Measurements from ENCODE around the gene POP7. TPM values are rescaled to one million over a fixed set of nuclear protein-coding genes. Genes with fewer than 3 reads are reported as not detected.
"Not testable (repeated sequence)": the region's sequence is repeated elsewhere in the genome, so short reads cannot be mapped to it uniquely, and the experiment has no call there.

Gene POP7
- total and polyA plus RNA-seq, 2 donors: 18.6 to 39.1 TPM

- Histone ChIP-seq H3K27ac (ENCODE audit: low read depth) (peak overlapping the region; percentile 41), H3K4me3 (ENCODE audit: low read depth, low read length) (peak overlapping the region; percentile 100), H3K4me1 (ENCODE audit: insufficient read depth) (peaks cover 3% of the 10 kb centered on the region), H3K36me3 (ENCODE audit: insufficient read depth) (peaks cover 2% of the 10 kb centered on the region)
- WGBS: under 1% methylated on average over 81 of the region's 81 CpGs
- DNase-seq (ENCODE audit: extremely low spot score): no peak
These were observed 12.4 kb upstream of the POP7 start for GRCh38 chr7:100693312-100694097.

- under 1% methylated on average over 61 of the region's 102 CpGs for WGBS
- H3K4me1 ChIP-seq (ENCODE audit: insufficient read depth): peaks cover 3% of the 10 kb centered on the region
- H3K27ac ChIP-seq (ENCODE audit: low read depth): peak within 1 kb of the TSS; percentile 41
- H3K4me3 ChIP-seq (ENCODE audit: low read depth, low read length): peak within 1 kb of the TSS; percentile 100
- no peak for DNase-seq (ENCODE audit: extremely low spot score)
- no peaks in the 10 kb centered on the region for H3K36me3 ChIP-seq (ENCODE audit: insufficient read depth)
These were observed 11.7 kb upstream of the POP7 start, which contains the start of gene GIGYF1 for GRCh38 chr7:100694098-100694745. Gene GIGYF1 (minus strand): TSS chr7:100694250. CDS start chr7:100688238, 6,012 bp downstream.

- no peaks in the 10 kb centered on the region for H3K36me3 ChIP-seq (ENCODE audit: insufficient read depth)
- 80% methylated on average over 6 of the region's 6 CpGs for WGBS
- H3K4me1 ChIP-seq (ENCODE audit: insufficient read depth): peaks cover 3% of the 10 kb centered on the region
- H3K4me3 ChIP-seq (ENCODE audit: low read depth, low read length): no peak overlapping the region
- no peak for DNase-seq (ENCODE audit: extremely low spot score)
- no peak overlapping the region for H3K27ac ChIP-seq (ENCODE audit: low read depth)
These were observed 9.8 kb upstream of the POP7 start for GRCh38 chr7:100696123-100696521.

- H3K27ac ChIP-seq (ENCODE audit: low read depth): no peak overlapping the region
- no peaks in the 10 kb centered on the region for H3K36me3 ChIP-seq (ENCODE audit: insufficient read depth)
- H3K4me1 ChIP-seq (ENCODE audit: insufficient read depth): no peaks in the 10 kb centered on the region
- no peak for DNase-seq (ENCODE audit: extremely low spot score)
- WGBS: 65% methylated on average over 6 of the region's 6 CpGs
- no peak overlapping the region for H3K4me3 ChIP-seq (ENCODE audit: low read depth, low read length)
These were observed 6.9 kb upstream of the POP7 start for GRCh38 chr7:100699018-100699417.

- not testable (repeated sequence) for H3K4me1 ChIP-seq (ENCODE audit: insufficient read depth); DNase-seq (ENCODE audit: extremely low spot score); H3K27ac ChIP-seq (ENCODE audit: low read depth); H3K4me3 ChIP-seq (ENCODE audit: low read depth, low read length); H3K36me3 ChIP-seq (ENCODE audit: insufficient read depth)
- 79% methylated on average over 3 of the region's 3 CpGs for WGBS
These were observed 4.8 kb upstream of the POP7 start for GRCh38 chr7:100701089-100701488.

GRCh38 chr7:100705320-100705752 is 585 bp upstream of the POP7 start:
- DNase-seq (ENCODE audit: extremely low spot score): peak; percentile 36
- peak overlapping the region; percentile 82 for H3K27ac ChIP-seq (ENCODE audit: low read depth)
- under 1% methylated on average over 25 of the region's 25 CpGs for WGBS
- H3K36me3 ChIP-seq (ENCODE audit: insufficient read depth): no peaks in the 10 kb centered on the region
- H3K4me3 ChIP-seq (ENCODE audit: low read depth, low read length): peak overlapping the region; percentile 62
- no peaks in the 10 kb centered on the region for H3K4me1 ChIP-seq (ENCODE audit: insufficient read depth)

GRCh38 chr7:100706672-100707311 is 871 bp downstream of the POP7 start:
- H3K4me1 ChIP-seq (ENCODE audit: insufficient read depth): no peaks in the 10 kb centered on the region
- DNase-seq (ENCODE audit: extremely low spot score): no peak
- WGBS: 26% methylated on average over 34 of the region's 34 CpGs
- H3K4me3 ChIP-seq (ENCODE audit: low read depth, low read length): peak overlapping the region; percentile 62
- H3K27ac ChIP-seq (ENCODE audit: low read depth): no peak overlapping the region
- H3K36me3 ChIP-seq (ENCODE audit: insufficient read depth): no peaks in the 10 kb centered on the region

- H3K4me3 ChIP-seq (ENCODE audit: low read depth, low read length): no peak overlapping the region
- H3K4me1 ChIP-seq (ENCODE audit: insufficient read depth): no peaks in the 10 kb centered on the region
- WGBS: 87% methylated on average over 6 of the region's 6 CpGs
- no peak overlapping the region for H3K27ac ChIP-seq (ENCODE audit: low read depth)
- H3K36me3 ChIP-seq (ENCODE audit: insufficient read depth): no peaks in the 10 kb centered on the region
- no peak for DNase-seq (ENCODE audit: extremely low spot score)
These were observed 2.5 kb downstream of the POP7 start for GRCh38 chr7:100708395-100708794.

- no peak for DNase-seq (ENCODE audit: extremely low spot score)
- H3K36me3 ChIP-seq (ENCODE audit: insufficient read depth): no peaks in the 10 kb centered on the region
- WGBS: 95% methylated on average over 4 of the region's 4 CpGs
These were observed 4.5 kb downstream of the POP7 start for GRCh38 chr7:100710452-100710851.

GRCh38 chr7:100711369-100711768 is 5.4 kb downstream of the POP7 start:
- no peak overlapping the region for H3K27ac ChIP-seq (ENCODE audit: low read depth)
- 69% methylated on average over 11 of the region's 11 CpGs for WGBS
- no peaks in the 10 kb centered on the region for H3K36me3 ChIP-seq (ENCODE audit: insufficient read depth)
- DNase-seq (ENCODE audit: extremely low spot score): no peak
- H3K4me3 ChIP-seq (ENCODE audit: low read depth, low read length): no peak overlapping the region
- no peaks in the 10 kb centered on the region for H3K4me1 ChIP-seq (ENCODE audit: insufficient read depth)

More at GRCh38 chr7:100710452-100710851, 4.5 kb downstream of the POP7 start:
- Histone ChIP-seq H3K27ac (ENCODE audit: low read depth) (no peak overlapping the region), H3K4me3 (ENCODE audit: low read depth, low read length) (no peak overlapping the region), H3K4me1 (ENCODE audit: insufficient read depth) (no peaks in the 10 kb centered on the region)

- no peak for DNase-seq (ENCODE audit: extremely low spot score)
- H3K27ac ChIP-seq (ENCODE audit: low read depth): no peak overlapping the region
- H3K4me1 ChIP-seq (ENCODE audit: insufficient read depth): no peaks in the 10 kb centered on the region
- H3K36me3 ChIP-seq (ENCODE audit: insufficient read depth): no peaks in the 10 kb centered on the region
- WGBS: 59% methylated on average over 8 of the region's 8 CpGs
- H3K4me3 ChIP-seq (ENCODE audit: low read depth, low read length): no peak overlapping the region
These were observed 8.8 kb downstream of the POP7 start for GRCh38 chr7:100714725-100715124.

- H3K27ac ChIP-seq (ENCODE audit: low read depth); H3K4me3 ChIP-seq (ENCODE audit: low read depth, low read length); DNase-seq (ENCODE audit: extremely low spot score); H3K36me3 ChIP-seq (ENCODE audit: insufficient read depth); H3K4me1 ChIP-seq (ENCODE audit: insufficient read depth): not testable (repeated sequence)
- WGBS: 94% methylated on average over 2 of the region's 2 CpGs
These were observed 11.2 kb downstream of the POP7 start for GRCh38 chr7:100717073-100717472.

- 47% methylated on average over 8 of the region's 8 CpGs for WGBS
- Histone ChIP-seq H3K4me1 (ENCODE audit: insufficient read depth) (no peaks in the 10 kb centered on the region), H3K27ac (ENCODE audit: low read depth) (no peak overlapping the region), H3K36me3 (ENCODE audit: insufficient read depth) (no peaks in the 10 kb centered on the region), H3K4me3 (ENCODE audit: low read depth, low read length) (no peak overlapping the region)
- DNase-seq (ENCODE audit: extremely low spot score): no peak
These were observed 13.8 kb downstream of the POP7 start for GRCh38 chr7:100719523-100720278.
